Left lung (tissue), 10 donors: ENCODE data around the gene HERC3. TPM values are rescaled to one million over a fixed set of nuclear protein-coding genes. Genes with fewer than 3 reads are reported as not detected.

ENCODE experiments used
- ATAC-seq: fragments of 200-7000 bp; cut with Tn5 transposase; one replicate; pipeline ENCODE4 v1.9.1; 2020; ENCODE audit warnings: moderate library complexity
- DNase-seq, 4 donors: peaks; one replicate each; pipeline ENCODE4 v3.0.0-alpha.2; 2013 to 2020
- H3K27ac ChIP-seq, 2 donors: fragments of 200-600 bp; sonication (generic) in 1 of 2; one replicate each; pipeline versions ENCODE4 v1.5.0 to v1.8.0; 2020 to 2021
- H3K27me3 ChIP-seq, 2 donors: fragments of 200-600 bp; sonication (generic) in 1 of 2; one replicate each; pipeline versions ENCODE4 v1.5.0 to v1.8.0; 2020 to 2021
- H3K36me3 ChIP-seq, 2 donors: fragments of 200-600 bp; sonication (generic) in 1 of 2; one replicate each; pipeline versions ENCODE4 v1.5.0 to v1.8.0; 2020 to 2021
- H3K4me1 ChIP-seq, 2 donors: fragments of 200-600 bp; one replicate each; pipeline ENCODE4 v1.8.0; 2021
- H3K4me3 ChIP-seq, 2 donors: fragments of 200-600 bp; sonication (generic) in 1 of 2; one replicate each; pipeline versions ENCODE4 v1.5.0 to v1.8.0; 2020 to 2021; ENCODE audit warnings: mild to moderate bottlenecking in 1 of 2
- H3K9me3 ChIP-seq, 2 donors: fragments of 200-600 bp; sonication (generic) in 1 of 2; one replicate each; pipeline versions ENCODE4 v1.5.0 to v1.8.0; 2020 to 2021
- CTCF ChIP-seq, 2 donors: fragments of 200-600 bp; sonication (generic) in 1 of 2; IDR thresholded peaks; one replicate each; pipeline versions ENCODE4 v1.5.0 to v1.8.0; 2021; ENCODE audit warnings: antibody characterized with exemption in 2 of 2
- intact Hi-C, 2 donors: fragments of 100-400 bp; cut with DNase I; formaldehyde crosslinking; loops; one replicate each; pipeline versions ENCODE4 v1.11.2 to v1.14.2; 2022
- polyA plus RNA-seq, 6 donors: library from polyadenylated mRNA; unstranded; fragments of 120-200 nt; gene quantifications; one replicate each; pipeline ENCODE4 v1.2.1, GENCODE V29; 2013; ENCODE audit not compliant: insufficient read length in 6 of 6
- total RNA-seq, 2 donors: library from RNA; stranded (reverse); fragmentation: NEBNext Ultra II Directional; extraction: Animal tissue kit (Norgen Biotek cat#: 25700); gene quantifications; one replicate each; pipeline ENCODE4 v1.2.1, GENCODE V29; 2021
- donor health status: DM: no; HTN: yes; CAD: no.
- donor health status: DM: no; HTN: no; CAD: no.

HERC3 gene
- total and polyA plus RNA-seq, 8 donors, result 17.1 to 43.8 (median 22.2) TPM

GRCh38 chr4:88746206-88746605, 153.9 kb downstream of the HERC3 start:
- intact Hi-C loops, result no loop called here
- ATAC-seq, result no peak
- no peaks in the 10 kb centered on the region for H3K4me1 ChIP-seq
- H3K9me3 ChIP-seq, result no peaks in the 10 kb centered on the region
- H3K27me3 ChIP-seq, result no peaks in the 10 kb centered on the region
- no peak for TF ChIP-seq CTCF (IDR thresholded peaks at IDR 0.05)
- no peak overlapping the region for H3K4me3 ChIP-seq
- peak in 2 of 4 donors; percentile 77 to 80 for DNase-seq
- H3K36me3 ChIP-seq, result peaks cover 0 to 61% of the 10 kb centered on the region in 2 donors
- H3K27ac ChIP-seq, result no peak overlapping the region

GRCh38 chr4:88747351-88747750, 155.1 kb downstream of the HERC3 start:
- Histone ChIP-seq H3K27ac (no peak overlapping the region), H3K4me1 (no peaks in the 10 kb centered on the region), H3K36me3 (peaks cover 0 to 64% of the 10 kb centered on the region in 2 donors), H3K9me3 (no peaks in the 10 kb centered on the region), H3K27me3 (no peaks in the 10 kb centered on the region), H3K4me3 (no peak overlapping the region)
- ATAC-seq, result no peak
- intact Hi-C loops, result no loop called here
- DNase-seq, result no peak
- no peak for TF ChIP-seq CTCF (IDR thresholded peaks at IDR 0.05)

- no peaks in the 10 kb centered on the region for H3K27me3 ChIP-seq
- H3K36me3 ChIP-seq, result peaks cover 0 to 57% of the 10 kb centered on the region in 2 donors
- DNase-seq, result no peak
Observed at GRCh38 chr4:88750369-88750768, 158.1 kb downstream of the HERC3 start.

GRCh38 chr4:88751258-88752075, 159.2 kb downstream of the HERC3 start:
- Histone ChIP-seq H3K4me3 (no peak overlapping the region), H3K9me3 (no peaks in the 10 kb centered on the region), H3K27me3 (no peaks in the 10 kb centered on the region), H3K27ac (no peak overlapping the region), H3K36me3 (peaks cover 0 to 54% of the 10 kb centered on the region in 2 donors), H3K4me1 (no peaks in the 10 kb centered on the region)
- ATAC-seq (peak; percentile 44), DNase-seq (no peak)
- TF ChIP-seq CTCF (IDR thresholded peaks at IDR 0.05), result no peak
- intact Hi-C loops, result no loop called here

More at GRCh38 chr4:88750369-88750768, 158.1 kb downstream of the HERC3 start:
- H3K9me3 ChIP-seq, result no peaks in the 10 kb centered on the region
- H3K27ac ChIP-seq, result no peak overlapping the region
- intact Hi-C loops, result no loop called here
- H3K4me3 ChIP-seq, result no peak overlapping the region
- no peak for TF ChIP-seq CTCF (IDR thresholded peaks at IDR 0.05)
- H3K4me1 ChIP-seq, result no peaks in the 10 kb centered on the region
- ATAC-seq, result no peak

- H3K27me3 ChIP-seq, result no peaks in the 10 kb centered on the region
- DNase-seq (no peak), ATAC-seq (no peak)
- H3K4me1 ChIP-seq, result no peaks in the 10 kb centered on the region
- peaks cover 0 to 53% of the 10 kb centered on the region in 2 donors for H3K36me3 ChIP-seq
- H3K27ac ChIP-seq, result no peak overlapping the region
- no peak for TF ChIP-seq CTCF (IDR thresholded peaks at IDR 0.05)
- H3K4me3 ChIP-seq, result no peak overlapping the region
- intact Hi-C loops, result no loop called here
- H3K9me3 ChIP-seq, result no peaks in the 10 kb centered on the region
Observed at GRCh38 chr4:88752076-88752463, 159.8 kb downstream of the HERC3 start.
